Middle frontal gyrus (tissue), 1 donor: Measurements from ENCODE around the gene OR52L1.
A peak's percentile ranks its signal among the peaks of the same experiment; 100 is the strongest.
"Not testable (repeated sequence)": the region's sequence is repeated elsewhere in the genome, so short reads cannot be mapped to it uniquely, and the experiment has no call there.

Experiments
- DNase-seq: peaks from one replicate; pipeline ENCODE4 v3.0.0-alpha.2; 2015; ENCODE audit warnings: low spot score; ENCODE audit errors: extremely low spot score

The OR52L1 gene

DNA sequence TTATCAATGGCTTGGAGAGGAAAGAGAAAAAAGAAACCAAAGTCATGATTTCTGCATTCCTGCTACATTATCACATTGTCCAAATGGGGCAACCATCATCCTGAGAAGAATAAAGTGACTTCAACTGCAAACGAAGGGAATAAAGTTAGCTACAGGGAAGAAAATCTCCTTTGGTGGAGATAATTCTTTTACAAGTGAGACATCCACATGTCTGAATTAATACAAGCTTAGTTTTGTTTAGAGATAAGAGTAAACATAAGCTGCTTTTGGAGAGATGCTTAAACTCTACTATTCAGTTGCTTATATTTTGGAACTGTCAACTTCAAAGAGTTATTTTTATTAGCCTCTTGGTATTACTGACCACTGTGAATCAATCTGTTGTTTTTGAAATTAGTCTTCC lies at the start of gene OR52L1:
OR52L1 (minus strand) TSS at position 101 of the 400 bp plus-strand sequence; CDS start at position 46, 55 bp downstream.
- no peak for DNase-seq

DNA sequence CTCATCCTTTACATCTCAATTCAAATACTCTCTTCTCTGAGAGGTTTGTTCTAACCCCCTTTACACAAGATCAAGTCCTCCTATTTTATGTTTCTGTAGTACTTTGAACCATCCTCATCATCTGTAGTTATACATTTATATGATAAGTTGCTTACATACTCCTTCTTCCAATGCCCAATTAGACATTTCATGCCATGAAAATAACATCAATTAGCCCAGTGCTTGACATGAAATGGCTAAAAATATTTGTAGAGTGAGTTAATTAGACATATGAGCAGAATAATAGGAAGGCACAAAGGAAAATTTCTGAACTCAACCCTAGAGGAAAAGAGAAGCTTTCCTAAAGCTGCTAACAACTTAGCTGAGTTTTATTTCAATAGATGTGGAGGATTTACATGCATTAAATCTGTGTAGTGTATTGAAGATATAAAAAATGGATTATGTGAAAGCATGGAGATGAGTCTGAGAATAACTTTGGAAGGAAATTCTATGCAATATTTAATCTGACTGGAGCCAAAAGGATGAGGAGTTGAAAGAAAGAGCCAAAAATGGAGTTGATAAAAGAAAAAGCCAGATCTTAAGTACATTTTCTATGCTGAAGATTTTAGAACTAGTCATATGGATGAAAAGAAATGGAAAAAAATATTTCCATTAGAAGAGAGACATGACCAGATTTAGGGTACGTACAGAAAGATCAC lies 44.1 kb upstream of the OR52L1 start, which contains the start of gene OR56A1:
OR56A1 (minus strand) TSS at position 51 of the 698 bp plus-strand sequence. CDS start 3,066 bp downstream, outside the sequence.
- no peak for DNase-seq

DNA sequence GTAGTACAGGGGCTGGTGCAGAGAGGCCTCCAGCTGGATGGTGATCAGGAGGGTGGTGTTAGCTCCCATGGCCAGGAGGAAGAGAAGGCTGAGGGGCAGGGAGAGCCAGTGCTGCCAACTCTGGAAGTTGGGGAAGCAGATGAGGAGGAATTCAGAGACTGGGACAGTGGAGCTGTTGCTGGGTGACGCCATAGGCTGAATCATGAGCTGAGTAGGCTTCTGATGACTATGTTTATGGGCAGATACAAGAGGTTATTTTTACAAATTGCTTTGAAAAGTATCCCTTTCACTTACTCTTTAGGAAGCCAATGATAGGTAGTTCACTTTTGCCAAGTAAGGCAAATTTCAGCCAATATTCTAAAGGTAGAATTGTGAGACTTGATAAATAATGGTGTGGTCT lies 40.7 kb upstream of the OR52L1 start:
- DNase-seq: no peak

DNA sequence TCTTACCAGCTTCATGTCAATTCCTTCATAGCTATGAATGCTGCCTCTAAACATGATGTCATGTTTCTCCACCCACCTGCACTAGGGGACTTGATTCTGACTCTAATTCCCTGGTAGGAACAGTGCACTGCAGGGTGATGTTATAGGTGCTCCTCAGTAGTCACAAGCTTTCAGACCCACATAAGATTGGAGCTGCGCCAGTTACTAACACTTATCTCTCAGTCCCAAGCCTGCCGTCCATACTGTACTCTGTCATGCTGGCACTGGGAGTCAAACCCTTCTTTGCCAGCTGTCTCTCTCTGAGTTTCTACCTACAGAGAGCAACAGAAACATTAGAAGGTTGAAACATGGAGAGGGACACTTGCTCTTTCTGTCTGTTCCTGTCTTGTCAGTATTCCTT lies 38.3 kb upstream of the OR52L1 start:
- DNase-seq: no peak

DNA sequence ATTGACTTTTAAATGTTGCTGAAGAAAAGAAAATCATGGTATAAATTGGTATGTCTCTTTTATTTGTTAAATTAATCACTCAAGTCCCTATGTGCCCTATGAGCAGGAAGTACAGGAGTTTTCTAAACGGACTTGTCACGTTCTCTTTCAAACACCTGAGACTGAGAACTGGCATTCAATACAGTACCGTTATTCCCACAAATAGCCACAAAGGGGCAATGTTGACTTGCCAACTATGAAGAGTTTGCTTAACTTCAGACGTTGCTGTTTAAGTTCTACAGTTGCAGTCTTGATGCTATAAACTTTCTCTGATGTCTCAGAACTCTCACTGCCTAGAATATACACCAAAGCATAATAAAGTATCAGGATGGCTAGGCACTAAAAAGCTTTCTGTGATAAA lies 36.2 kb upstream of the OR52L1 start:
- peak; percentile 23 for DNase-seq

DNA sequence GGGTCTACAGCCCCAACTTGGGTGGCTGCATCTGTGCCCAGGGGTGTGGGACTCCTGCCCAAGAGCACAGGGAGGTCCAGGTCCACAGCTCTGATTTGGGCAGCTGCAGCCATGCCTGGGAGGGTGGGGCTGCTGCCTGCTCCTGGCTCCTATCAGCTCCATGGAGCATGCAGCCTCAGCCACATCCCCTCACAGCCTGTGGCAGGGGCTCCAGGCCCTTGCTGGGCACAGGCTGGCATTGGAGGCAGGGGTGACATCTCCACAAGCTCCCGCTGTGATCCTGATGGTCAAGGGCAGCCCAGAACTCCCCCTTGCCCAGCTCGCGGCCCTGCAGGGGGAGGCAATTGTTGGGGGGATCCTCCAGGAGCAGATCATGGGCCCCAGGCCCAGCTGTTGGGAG lies 26.3 kb upstream of the OR52L1 start:
- no peak for DNase-seq

DNA sequence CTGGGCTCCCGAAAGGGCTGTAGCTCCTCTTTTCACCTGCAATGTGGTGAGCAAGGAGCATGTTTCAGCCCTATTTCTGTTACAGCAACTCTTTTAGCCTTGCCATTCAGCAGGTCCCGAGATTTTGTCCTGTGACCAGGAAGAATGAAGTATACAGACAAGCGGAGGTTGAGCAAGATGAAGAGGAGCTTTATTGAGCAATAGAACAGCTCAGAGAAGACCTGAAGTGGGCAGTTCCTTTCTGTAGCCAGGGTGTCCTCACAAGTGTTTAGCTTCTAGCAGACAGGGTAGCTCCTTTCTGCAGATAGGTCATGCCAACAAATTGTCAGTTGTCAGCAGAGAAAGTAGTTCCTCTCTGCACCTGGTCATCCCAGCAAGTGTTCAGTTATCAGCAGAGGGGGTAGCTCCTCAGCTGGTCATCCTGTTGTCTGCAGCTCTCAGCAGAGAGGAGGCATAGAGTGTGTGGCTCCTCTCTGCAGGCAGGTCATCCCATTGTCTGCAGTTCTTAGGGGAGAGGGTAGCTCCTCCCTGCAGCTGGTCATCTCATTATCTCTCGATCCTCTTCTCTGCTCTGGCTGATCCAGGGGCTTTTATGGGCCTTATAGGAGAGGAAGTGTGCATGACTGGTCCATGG lies 25.4 kb upstream of the OR52L1 start:
- DNase-seq: no peak

DNA sequence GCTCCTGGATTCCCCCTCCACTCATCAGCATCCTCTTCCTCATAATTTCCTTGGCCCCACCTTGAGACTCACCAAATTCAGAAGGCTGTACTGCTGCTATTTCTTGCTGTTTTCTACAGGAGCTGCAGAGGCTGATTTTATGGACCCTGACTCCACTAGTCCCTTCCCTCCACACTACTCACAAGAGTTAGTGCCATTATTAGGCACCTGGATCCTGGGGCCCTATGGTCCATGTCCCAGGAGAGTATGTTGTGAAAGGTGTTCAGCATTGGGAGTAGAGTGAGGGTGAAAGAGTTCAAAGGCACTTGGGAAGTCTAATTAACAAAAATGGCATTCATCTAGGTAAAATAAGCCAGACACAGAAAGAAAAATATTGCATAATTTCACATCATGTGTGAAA lies 20.1 kb upstream of the OR52L1 start, which contains the start of gene OR56A4:
OR56A4 (minus strand) TSS at position 101 of the 400 bp plus-strand sequence. CDS start 3,954 bp downstream, outside the sequence.
- DNase-seq: no peak

DNA sequence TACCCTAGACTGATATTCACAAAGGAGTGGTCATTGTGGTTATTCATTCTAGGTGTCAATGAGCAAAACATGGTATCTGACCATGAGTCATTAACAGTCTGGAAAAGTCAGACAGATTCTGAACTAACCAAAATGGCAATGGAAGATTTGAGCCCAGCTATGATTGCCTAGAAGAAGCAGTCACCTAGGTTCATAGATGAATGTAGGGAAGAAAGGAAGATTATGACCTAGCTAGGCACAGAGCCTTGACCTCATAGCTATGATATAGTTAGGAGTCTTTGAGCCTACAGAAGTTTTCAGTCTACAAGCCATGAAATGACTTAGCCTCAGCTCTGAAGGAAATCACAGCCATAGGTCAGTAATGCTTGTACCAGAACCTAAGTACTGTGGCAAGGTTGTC lies 19.6 kb upstream of the OR52L1 start:
- no peak for DNase-seq

DNA sequence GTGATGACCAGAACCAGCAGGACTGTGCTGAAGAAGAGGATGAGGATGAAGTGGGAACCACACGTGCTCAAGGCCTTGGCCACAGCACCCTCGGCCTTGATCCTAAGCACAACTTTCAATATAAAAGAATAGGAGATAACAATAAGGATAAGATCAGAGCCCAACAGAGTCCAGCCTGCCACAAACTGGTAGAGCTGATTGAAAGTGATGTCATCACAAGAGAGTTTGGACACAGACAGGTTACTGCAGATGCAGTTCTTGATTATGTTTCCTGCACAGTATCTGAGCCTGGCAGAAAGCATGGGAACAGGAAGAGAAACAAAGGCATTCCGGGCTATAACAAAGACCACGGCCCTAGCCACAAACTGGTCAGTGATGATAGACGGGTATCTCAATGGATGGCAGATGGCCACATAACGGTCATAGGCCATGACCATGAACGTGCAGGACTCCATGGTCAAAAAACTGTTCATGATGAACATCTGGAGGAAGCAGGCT lies 15.5 kb upstream of the OR52L1 start:
- no peak for DNase-seq

DNA sequence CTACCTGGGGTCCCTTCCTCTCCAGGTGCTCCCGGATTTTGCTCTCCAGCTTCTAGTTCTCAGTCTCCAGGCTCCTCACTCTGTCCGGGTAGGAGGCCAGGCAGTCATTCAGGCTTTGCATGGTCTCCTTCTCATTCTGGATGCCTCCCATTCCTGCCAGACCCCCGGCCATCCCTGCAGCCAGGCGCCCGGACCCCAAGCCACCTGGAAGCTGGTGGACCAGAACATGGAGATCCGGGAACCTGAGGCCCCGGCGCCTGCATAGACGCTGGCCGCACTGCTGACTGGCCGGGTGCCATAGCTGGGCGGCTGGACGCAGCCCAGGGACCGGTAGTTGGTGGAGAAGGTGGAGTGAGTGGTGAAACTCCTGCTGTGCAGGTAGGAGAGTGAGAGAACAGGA lies 8.0 kb upstream of the OR52L1 start:
- no peak for DNase-seq

DNA sequence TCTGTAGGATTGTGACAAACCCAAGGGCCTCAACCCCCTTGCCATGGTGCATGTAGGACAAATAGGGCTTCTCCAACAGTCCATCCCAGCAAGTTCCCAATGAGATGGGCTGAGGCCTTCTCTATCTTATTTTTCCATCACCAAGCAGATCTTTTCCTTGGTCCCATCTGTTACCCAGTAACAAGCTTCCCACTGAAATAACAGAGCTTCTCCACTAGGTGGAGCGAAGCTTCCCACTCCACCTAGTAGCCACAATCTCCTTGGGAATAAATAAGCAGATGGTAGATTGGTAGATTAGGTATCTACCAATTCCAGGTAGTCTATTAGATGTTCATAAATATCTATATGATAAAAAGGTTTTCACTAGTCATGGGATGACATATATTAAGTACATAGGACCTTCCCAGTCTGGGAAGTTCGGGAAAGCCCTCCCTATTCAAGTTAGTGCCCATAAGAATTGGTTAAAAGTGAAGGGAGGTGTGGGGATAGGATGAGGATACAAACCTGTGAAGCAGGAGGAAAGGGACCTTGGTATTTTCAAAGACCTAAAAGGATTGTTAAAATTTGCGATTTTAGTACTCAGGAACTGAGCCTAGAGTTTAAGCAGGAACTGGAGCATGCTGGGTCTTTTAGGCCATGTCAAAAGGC lies 5.9 kb upstream of the OR52L1 start:
- no peak for DNase-seq

DNA sequence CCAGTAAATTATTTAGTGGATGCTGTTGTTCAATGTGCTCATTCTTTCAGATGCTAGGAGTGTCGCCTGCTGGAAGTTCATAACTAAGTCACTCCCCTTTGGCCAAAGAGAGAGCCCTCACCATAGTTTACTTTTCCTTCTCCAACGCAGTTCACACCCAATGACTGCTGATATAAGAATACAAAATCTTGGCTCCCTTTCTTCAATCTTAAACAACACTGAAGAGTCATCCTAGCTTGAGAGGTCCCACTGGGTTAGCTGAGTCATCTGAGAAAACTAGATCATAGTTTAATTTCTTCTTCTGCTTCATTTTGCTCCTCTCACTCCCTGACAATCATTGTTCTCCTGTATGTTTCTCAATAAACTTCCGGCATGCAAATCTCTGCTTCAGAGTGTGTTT lies 5.4 kb upstream of the OR52L1 start:
- no peak for DNase-seq

DNA sequence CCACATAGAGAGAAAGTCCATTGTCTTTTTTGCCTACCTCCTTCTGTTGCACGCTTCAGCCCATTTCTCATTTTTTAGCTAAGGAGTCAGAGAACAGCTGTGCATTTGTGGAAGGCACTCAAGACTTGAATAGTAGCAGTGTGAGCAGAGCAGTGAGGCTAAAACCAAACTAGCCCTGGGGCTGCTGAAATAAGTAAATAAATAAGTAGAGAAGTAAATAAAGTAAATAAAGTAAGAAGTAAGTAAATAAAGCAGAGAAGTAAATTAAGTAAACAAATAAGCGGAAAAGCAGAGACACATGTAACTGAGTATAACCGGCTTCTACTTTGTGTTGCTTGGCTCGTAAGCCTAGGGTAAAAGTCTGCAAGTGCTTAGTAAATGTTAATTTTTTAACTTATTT lies 2.4 kb upstream of the OR52L1 start:
- no peak for DNase-seq

DNA sequence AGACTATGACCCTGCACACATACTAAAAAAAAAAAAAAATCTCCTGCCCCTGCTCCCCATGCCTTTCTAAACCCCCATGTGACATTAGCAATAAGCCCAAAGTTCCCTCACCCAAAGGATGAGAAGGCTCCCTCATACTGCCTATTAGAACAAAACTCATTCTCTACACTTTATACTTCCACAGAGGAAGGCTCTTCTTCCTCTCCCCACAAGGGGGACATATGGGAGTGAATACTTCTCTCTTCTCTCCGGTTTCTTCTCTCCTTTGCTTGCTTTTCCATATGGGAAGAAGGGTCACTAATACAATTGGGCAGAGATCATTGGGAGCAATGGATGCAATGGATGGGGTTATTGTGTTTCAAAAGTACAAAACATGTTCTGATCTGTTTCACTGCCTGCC lies 3.3 kb downstream of the OR52L1 start:
- DNase-seq: no peak

DNA sequence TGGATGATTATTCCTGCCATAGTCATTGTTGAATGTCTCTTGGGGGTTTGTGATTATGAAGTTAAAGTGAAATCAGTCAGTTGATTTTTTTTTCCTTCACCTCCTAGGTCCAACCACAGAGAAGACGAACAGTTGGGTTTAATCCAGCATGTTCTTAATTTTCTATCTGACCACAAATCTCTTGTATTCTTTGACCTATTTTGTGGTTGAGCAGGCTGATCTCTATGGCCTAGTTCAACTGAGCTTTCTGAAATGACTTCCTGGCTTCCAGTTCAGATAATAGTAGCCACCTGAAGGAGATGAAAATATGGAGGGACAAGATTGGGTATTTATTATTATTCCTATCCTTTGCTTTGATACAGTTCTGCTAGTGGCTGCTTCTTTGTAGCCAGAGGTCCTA lies 13.3 kb downstream of the OR52L1 start:
- no peak for DNase-seq

DNA sequence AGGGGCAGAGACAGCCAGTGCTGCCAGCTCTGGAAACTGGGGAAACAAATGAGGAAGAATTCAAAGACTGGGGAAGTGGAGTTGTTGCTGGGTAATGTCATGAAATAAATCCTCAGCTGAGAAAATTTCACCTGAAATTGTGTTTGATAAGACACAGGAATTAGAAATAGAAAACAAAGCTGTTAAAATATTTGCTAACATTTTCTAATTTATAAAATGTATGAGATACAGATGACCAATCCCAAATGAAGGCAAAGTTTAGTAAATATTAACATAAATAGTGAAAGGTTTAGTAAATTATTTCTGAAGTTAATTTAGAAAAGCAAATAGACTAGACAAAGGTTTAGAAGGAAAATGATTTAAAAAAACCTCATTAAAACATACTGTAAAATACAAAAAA lies 18.4 kb downstream of the OR52L1 start, which contains the start of gene OR56A5:
OR56A5 (minus strand) TSS at position 101 of the 400 bp plus-strand sequence; CDS start at position 101, 0 bp downstream.
- no peak for DNase-seq

DNA sequence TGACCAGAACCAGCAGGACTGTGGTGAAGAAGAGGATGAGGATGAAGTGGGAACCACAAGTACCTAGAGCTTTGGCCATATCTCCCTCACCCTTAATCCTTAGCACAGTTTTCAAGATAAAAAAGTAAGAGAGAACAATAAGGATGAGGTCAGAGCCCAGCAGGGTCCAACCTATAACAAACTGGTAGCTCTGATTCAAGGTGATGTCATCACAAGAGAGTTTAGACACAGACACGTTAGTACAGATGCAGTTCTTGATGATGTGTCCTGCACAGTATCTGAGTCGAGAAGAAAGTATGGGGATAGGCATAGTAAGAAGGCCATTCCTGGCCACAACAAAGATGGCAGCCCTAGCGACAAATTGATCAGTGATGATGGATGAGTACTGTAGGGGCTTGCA lies 19.1 kb downstream of the OR52L1 start:
- DNase-seq: no peak

DNA sequence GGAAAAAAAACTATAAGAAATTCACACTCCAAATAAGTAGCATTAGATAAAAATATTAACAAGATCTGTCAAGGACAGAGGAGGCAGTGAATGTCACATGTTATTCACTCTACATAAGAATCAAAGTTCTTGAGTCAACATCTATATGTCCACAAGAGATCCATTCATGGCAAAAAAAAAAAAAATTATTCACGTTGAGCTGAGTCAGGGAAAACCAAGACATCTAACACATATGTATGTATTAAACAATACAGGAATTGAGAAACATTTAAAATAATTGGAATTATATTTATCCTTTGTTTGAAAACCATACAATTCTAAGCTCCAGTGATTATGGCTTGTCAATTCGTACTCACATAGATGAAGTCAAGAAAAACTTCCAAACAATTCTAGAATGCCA lies 19.8 kb downstream of the OR52L1 start:
- DNase-seq: no peak

DNA sequence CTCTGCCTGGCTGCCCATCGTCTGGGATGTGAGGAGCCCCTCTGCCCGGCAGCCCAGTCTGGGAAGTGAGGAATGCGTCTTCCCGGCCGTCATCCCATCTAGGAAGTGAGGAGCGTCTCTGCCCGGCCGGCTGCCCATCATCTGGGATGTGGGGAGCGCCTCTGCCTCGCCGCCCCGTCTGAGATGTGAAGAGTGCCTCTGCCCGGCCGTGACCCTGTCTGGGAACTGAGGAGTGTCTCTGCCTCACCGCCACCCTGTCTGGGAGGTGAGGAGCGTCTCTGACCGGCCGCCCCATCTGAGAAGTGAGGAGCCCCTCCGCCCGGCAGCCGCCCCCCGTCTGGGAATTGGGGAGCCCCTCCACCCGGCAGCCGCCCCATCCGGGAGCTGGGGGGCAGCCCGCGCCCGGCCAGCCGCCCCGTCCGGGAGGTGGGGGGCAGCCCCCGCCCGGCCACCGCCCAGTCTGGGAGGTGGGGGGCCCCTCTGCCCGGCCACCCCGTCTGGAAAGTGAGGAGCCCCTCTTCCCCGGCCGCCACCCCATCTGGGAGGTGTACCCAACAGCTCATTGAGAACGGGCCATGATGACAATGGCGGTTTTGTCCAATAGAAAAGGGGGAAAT lies 26.0 kb downstream of the OR52L1 start:
- DNase-seq: not testable (repeated sequence)

DNA sequence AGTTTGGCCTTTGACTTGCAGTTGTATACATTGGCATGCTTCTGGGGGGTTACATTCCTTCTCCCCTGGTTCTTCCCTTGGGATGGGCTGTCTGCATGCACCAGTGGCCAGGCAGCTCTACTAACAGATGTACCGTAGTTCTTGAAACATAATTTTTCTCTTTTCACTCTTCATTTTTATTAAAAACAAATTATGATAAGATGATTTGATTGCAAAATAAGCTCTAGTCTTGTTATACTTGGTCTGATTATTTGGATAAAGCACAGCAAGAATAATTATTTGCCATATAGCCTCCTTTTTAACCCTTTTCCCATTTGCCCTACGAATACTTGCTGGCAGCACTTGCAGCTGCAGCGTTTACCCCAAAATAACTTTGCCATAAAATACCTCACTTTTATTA lies 31.2 kb downstream of the OR52L1 start:
- no peak for DNase-seq

DNA sequence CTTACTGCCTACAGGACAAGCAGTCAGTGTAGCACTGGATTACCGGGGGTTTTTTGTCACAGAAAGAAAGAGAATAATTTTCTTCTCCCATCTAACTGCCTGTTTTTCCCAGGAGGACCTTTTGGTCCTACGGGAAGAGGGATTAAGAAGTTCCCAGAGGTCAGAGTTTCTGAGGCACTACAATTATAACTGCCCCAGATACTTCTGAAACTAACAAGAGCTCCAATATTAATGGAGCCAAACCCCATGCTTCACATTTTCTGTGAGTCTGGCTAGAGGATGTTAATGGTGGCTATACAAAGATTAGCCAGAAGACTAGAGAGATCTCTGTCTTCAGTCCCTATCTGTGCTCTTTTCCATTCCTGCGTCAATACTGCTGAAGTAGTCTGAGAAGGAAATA lies 44.8 kb downstream of the OR52L1 start, which contains the start of gene OR56A3:
OR56A3 (plus strand) TSS at position 301 of the 400 bp plus-strand sequence. CDS start 5,096 bp downstream, outside the sequence.
- DNase-seq: no peak
